ENCODE results near the gene NSD1.

The NSD1 gene

DNA sequence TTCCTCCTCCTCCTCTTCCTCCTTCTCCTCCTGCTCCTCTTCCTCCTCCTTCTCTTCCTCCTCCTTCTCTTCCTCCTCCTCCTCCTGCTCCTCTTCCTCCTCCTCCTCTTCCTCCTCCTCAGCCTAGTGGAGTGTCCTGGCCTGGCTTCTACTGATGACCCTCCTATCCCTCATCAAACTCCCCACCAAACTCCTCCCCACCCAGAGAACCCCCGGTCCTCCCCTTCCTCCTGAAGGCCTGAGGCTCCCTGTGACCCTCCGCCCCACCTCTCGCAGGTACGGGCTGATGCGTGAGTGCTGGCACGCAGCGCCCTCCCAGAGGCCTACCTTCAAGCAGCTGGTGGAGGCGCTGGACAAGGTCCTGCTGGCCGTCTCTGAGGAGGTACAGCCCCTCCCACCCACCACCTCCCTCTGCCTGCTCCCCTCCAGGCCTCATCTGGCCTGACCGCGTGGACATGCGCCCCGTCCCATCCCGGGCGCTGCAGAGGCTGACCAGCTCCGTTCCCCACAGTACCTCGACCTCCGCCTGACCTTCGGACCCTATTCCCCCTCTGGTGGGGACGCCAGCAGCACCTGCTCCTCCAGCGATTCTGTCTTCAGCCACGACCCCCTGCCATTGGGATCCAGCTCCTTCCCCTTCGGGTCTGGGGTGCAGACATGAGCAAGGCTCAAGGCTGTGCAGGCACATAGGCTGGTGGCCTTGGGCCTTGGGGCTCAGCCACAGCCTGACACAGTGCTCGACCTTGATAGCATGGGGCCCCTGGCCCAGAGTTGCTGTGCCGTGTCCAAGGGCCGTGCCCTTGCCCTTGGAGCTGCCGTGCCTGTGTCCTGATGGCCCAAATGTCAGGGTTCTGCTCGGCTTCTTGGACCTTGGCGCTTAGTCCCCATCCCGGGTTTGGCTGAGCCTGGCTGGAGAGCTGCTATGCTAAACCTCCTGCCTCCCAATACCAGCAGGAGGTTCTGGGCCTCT lies 36.3 kb upstream of the NSD1 start:
- DNase-seq (ENCODE audit: low read depth in 2 of 2), result no peak

DNA sequence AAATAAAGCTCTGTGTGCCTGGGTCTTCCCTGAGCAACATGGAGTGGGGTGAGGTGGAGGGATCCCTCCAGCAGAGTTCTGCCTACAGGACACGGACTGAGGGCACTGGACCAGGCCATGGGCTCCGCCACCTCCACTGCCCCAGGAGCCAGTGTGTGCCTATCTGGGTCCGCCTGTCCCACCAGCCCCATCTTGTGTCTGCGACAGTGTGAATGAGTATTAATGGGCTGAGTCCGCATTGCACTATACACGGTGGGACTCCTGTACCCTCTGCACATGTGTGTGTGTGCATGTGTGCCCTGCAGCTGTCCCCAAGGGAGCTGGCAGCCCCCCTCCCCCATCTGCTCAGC lies 35.5 kb upstream of the NSD1 start:
- DNase-seq (ENCODE audit: low read depth in 2 of 2), result no peak

GRCh38 chr5:177098470-177099141 lies 35.0 kb upstream of the NSD1 start:
- DNase-seq (ENCODE audit: low read depth in 2 of 2), result no peak

DNA sequence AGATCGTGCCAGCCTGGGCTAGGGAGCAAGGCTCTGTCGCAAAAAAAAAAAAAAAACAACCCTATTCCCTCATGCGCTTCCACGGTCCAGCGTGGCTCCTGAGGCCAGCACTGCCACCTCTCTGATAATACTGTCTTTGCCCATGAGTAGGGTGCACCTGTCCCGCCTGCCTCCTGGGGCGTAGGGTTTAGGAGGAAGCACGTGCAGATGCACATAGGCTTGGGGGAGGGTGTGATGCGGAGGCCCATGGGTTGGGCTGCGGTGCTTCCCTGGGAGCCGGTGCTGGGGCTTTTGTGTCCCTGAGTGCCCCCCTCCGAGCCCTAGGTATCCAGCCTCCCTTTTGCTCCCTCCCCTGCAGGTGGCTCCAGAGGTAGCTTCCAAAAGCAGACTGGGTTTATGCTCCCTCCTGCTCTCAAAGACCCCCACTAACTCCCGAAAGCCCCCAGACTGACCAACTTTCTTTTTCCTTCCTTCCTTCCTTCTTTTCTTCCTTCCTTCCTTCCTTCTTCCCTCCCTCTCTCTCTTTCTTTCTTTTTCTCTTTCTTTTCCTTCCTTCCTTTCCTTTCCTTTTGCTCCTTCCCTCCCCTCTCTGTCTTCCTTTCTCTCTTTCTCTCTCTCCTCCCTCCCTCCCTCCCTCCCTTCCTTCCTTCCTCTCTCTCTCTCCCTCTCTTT lies 34.0 kb upstream of the NSD1 start:
- no peak for DNase-seq (ENCODE audit: low read depth in 2 of 2)

GRCh38 chr5:177100714-177101121 lies 32.9 kb upstream of the NSD1 start:
- no peak for DNase-seq (ENCODE audit: low read depth in 2 of 2)

DNA sequence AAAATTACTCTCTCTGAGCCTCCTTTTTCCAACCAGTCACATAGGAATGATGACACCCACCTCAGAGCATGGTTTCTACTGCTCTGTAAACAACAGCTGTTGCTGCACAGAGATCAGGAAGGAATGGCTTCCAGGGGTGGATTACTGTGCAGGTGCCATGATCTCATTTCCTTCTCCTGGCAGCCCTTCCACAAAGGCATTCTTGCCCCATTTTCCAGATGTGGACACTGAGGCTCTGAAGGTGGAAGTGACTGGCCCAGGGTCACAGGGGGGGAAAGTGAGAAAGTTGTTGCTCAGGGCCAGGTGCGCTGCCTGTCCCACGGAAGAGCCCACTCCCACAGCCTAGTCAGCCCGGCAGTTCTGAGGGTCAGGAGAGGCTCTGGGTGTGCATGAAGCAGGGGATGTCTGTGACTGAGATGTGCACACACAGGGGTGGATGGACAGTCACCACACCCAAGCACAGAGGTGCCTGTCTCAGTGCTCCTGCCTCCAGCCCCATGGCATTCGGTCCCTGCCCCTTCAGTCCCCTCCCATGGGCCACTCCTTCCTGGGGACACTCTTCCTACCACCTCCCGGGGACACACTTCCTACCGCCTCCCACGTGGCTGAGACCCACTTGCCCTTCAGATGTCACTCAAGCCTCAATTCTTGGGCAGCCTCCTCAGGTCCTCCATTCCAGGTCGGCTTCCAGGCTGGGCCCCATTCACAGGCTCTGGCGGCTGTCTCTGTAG lies 29.9 kb upstream of the NSD1 start:
- no peak for DNase-seq (ENCODE audit: low read depth in 2 of 2)

GRCh38 chr5:177105691-177106476 lies 27.7 kb upstream of the NSD1 start:
- DNase-seq (ENCODE audit: low read depth in 2 of 2), result no peak

DNA sequence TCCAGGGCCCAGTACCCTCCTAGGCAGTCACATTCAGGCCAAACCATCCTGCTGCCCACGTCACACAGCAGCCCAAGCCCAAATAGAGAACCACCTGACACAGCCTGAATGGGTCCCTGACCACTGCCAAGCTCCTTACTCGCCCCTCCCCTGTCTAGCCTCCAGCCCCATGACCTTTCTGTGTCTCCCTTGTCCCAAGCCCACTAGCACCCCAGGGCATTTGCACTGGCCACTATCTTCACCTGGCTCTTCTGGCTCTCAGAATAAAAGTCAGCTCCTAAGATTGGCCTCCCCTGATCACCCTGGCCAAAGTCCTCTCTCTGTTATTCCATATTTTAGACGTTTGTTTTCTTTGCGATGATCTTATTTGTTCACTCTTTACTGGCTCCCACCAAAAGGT lies 26.4 kb upstream of the NSD1 start:
- no peak for DNase-seq (ENCODE audit: low read depth in 2 of 2)

GRCh38 chr5:177109810-177110209 lies 23.8 kb upstream of the NSD1 start:
- DNase-seq (ENCODE audit: low read depth in 2 of 2), result no peak

GRCh38 chr5:177111720-177112394 lies 21.7 kb upstream of the NSD1 start:
- DNase-seq (ENCODE audit: low read depth in 2 of 2), result peak; percentile 27 to 45

- DNase-seq (ENCODE audit: low read depth in 2 of 2), result no peak
Measured at GRCh38 chr5:177112589-177113220, 20.9 kb upstream of the NSD1 start.

DNA sequence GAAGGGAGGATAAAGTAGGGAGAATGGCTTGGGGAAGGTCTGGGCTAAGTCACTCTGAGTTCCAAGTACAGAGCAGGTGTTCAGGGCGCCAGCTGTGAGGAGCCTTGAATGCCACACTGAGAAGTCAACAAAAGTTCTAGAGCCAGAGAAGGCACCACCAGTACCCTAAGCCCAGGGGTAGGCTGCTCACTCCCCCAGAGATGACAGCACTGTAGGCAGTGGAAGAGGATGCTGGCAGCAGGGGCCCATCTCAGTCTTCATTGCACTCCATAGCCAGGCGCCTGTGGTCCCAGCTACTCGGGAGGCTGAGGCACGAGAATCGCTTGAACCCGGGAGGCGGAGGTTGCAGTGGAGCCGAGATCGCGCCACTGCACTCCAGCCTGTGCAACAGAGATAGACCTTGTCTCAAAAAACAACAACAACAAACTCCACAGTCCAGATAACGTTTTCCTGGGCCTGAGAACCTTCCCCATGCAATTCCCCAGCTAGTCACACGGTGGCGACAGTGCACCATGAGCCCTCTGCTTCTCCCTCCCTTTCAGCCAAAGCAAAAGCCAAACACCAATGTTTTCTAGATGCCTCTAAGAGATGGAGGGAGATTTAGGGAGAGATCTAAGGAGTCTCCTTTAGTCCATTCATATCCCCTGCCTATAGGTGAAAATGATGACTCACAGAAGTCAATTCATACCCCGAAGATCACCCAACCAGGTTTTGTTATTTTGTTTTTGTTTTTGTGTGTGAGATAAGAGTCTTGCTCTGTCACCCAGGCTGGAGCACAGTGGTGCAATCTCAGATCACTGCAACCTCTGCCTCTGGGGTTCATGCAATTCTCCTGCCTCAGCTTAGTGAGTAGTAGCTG lies 19.8 kb upstream of the NSD1 start:
- peak; percentile 59 for DNase-seq (ENCODE audit: low read depth in 2 of 2)

- peak; percentile 83 for DNase-seq (ENCODE audit: low read depth in 2 of 2)
Measured at GRCh38 chr5:177116631-177117373, 16.8 kb upstream of the NSD1 start.

- DNase-seq (ENCODE audit: low read depth in 2 of 2), result no peak
Measured at GRCh38 chr5:177117441-177118045, 16.0 kb upstream of the NSD1 start.

DNA sequence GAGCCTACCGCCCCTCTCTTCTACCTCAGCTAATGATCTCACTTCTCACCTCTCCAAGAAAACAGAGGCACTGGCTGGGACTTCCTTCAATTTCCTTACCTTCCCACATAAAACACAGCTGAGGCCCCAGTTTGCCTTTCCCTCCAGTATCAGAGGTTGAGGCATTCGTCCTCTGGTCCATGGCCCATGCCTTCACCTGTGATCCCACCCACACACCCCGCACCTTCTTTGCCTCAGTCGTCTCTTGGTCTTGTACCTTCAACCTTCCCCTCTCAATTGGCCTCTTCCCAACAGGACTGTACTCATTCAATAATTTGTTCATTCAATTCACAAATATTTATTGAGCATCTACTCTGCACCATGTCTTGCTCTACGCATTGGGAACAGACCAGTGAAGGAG lies 11.0 kb upstream of the NSD1 start:
- no peak for DNase-seq (ENCODE audit: low read depth in 2 of 2)

DNA sequence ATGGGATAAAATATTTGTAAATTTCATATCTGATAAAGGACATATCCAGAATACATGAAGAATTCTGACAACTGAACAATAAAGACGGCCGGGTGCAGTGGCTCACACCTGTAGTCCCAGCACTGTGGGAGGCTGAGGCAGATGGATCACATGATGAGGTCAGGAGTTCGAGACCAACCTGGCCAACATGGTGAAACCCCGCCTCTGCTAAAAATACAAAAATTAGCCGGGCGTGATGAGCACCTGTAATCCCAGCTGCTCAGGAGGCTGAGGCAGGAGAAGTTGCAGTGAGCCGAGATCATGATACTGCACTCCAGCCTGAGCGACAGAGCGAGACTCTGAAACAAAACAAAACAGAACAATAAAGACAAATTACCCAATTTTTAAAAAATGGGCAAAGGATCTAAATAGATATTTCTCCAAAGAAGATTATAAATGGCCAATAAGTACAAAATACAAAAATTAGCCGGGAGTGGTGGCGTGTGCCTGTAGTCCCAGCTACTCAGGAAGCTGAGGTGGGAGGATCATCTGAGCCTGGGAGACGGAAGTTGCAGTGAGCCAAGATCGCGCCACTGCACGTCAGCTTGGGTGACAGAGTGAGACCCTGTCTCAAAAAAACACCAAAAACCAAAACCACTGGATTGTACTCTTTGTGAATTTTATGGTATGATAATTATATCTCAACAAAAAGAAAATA lies 9.6 kb upstream of the NSD1 start:
- no peak for DNase-seq (ENCODE audit: low read depth in 2 of 2)

DNA sequence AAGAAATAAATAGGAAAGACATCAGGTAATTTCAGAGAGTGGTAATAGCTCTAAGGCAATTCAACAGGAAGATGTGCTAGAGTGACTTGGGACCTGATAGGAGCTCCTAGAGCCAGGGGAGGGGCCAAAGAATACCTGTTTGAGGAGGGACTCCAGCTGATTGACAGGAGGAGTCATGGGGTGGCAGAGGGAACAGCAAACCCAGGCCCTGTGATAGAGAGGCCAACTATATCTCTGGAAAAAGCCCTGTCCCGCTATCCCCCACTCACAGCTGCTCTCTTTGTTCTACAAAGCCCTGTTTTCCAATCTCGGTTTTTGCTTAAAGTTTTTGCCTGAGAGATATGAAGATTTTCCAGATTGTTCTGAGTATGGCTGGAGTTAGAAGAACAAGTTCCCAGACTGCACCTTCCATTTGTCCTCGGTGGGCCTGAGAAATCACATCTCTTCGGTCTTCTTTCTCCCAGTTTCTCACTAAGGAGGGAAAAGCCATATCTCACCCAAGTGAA lies 9.0 kb upstream of the NSD1 start:
- no peak for DNase-seq (ENCODE audit: low read depth in 2 of 2)

Measured in stimulated activated CD4-positive, alpha-beta T cell treated with anti-CD3 and anti-CD28 coated beads, Interleukin-15, amount 100 ng/mL, for 48 hours (primary cell).